GM18870 (cell line): ENCODE results near the gene HERC4.
"Not testable (repeated sequence)": the region's sequence is repeated elsewhere in the genome, so short reads cannot be mapped to it uniquely, and the experiment has no call there.

Experiments
- ATAC-seq: cut with Tn5 transposase; IDR thresholded peaks from one replicate; pipeline ENCODE4 v1.9.1; 2021; ENCODE audit warnings: moderate library complexity; ENCODE audit not compliant: unreplicated experiment

Gene HERC4

DNA sequence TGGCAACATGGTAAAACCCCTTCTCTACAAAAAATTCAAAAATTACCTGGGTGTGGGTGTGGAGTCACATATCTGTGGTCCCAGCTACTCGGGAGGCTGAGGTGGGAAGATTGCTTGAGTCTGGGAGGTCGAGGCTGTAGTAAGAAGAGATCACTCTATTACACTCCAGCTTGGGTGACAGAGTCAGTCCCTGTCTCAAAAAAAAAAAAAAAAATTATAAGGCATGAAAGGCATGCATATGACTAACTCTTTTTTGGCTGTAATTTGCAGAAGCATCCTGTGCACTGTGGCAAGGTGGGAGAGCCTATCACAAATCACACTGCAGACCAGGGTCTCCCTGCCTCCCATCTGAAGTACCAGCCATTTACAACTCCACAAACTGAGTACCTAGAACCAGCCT is 20.1 kb upstream of the HERC4 start:
- no peak for ATAC-seq

GRCh38 chr10:68092512-68092911 is 17.4 kb upstream of the HERC4 start:
- no peak for ATAC-seq

DNA sequence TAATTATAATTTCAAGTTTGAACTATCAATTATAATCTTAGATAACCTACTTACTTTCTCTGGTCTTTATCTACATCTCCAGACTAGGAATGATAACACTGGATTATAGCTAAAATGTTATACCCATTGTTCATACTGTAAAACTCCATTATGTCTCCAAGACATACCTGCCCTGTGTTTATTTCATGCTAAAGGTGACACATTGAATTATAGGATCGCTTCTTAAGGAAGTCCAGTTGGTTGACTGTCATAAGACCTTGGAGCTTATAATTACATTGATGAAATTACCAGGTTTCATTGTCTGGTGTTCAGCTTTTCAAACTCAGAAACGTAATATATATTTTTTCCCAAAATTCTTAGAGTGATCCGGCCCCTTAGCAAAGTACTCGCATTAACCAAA is 15.5 kb upstream of the HERC4 start:
- ATAC-seq = no peak

GRCh38 chr10:68088740-68089139 is 13.7 kb upstream of the HERC4 start:
- peak; percentile 77 for ATAC-seq

DNA sequence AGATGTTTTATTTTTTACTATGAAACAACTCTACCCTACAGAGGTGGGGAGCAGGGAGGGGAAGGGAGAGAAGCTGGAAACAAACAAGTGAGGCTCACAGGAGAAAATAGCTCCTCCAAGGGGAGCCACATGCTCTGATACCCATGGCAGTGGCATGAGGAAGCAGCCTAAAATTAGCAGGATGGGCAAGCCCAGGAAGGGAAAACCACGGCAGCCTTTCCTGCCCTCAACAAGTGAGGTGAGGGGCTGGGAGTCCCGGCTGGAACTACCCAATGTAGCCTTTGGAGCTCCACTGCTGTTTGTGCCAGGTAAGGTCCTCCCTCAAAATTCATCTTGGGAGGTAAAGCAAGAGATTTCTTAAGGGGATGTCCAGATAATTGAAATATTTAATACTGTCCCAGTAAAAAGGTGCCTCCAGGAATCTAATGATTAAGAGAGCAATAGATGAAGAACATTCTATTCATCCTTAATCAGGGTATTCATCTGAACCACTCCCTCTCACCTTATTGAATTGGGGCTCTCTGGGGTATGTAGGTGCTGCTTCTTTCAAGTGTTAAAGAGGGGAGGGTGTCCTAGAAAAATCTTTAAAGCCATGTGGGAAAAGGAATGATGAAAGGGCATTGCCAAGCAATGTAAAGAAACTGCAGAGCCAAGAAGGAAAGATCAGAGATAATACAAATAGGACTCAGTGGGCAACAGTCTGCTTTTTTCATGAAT is 12.8 kb upstream of the HERC4 start:
- no peak for ATAC-seq

DNA sequence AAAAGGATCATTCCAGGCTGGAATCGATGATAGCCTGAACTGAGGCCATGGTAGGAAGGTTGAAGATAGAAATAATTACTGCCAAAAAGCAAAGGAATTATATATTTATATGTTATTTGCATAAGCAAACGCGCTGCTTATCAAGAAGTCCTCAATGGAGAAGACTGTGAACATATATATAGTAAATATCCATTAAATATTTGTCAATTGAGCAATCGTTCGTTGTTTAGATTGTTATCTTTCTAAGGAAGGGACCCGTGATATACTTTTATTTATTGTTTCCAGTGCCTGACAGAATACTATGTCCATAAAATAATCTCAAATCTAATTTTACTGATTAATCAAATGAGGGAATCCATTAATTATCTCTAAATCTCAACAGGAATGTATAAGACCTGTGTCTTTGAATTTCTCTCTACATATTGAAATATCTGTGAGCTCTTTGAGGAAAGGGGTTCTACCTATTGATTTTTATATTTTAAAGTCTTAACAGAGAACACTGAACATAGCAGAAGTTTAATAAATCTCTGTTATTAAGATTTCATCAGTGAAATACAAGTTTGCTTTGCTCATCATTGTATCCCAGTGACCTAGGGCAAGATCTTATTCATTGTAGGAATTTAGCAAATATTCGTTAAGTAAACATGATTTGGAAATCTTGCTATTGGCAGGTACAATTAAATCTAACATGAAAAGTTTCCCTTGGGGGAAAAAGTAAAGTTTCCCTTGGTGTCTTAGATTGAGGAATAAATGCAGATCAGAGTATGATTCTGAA is 12.0 kb upstream of the HERC4 start:
- no peak for ATAC-seq

GRCh38 chr10:68086011-68086410 is 10.9 kb upstream of the HERC4 start:
- ATAC-seq = no peak

- no peak for ATAC-seq
Measured at GRCh38 chr10:68084469-68084868, 9.4 kb upstream of the HERC4 start.

GRCh38 chr10:68083953-68084352 is 8.9 kb upstream of the HERC4 start:
- ATAC-seq = no peak

DNA sequence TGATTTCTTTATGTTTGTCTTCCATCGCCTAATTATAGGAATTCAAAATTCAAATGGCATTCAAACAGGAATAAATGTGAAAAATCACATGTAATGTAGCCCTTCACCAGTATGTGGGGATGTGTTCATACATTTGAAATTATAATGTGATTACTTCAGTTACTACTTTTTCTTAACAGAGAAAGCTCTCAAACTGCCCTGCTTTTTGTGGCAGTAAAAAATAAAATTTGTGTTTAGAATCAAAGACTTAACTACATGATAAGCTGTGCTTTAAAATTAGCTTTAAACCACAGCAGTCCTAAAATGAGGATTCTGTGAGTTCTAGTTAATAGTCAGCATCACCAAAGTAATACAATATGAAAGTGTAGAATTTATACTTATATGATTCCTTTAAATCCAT is 7.8 kb upstream of the HERC4 start:
- ATAC-seq = no peak

DNA sequence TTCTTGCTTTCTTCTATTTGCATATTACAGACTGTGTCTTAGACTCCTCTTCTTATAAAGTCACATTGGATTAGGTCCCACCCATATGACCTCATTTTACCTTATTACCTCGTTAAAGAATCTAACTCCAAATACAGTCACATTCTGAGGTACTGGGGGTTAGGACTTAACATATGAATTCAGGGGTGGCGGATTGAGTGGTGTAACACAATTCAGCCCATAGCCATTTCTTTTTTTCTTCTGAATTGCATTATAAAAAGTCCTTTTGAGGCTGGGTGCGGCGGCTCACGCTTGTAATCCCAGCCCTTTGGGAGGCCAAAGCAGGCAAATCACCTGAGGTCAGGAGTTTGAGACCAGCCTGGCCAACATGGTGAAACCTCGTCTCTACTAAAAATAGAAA is 6.8 kb upstream of the HERC4 start:
- ATAC-seq = no peak

DNA sequence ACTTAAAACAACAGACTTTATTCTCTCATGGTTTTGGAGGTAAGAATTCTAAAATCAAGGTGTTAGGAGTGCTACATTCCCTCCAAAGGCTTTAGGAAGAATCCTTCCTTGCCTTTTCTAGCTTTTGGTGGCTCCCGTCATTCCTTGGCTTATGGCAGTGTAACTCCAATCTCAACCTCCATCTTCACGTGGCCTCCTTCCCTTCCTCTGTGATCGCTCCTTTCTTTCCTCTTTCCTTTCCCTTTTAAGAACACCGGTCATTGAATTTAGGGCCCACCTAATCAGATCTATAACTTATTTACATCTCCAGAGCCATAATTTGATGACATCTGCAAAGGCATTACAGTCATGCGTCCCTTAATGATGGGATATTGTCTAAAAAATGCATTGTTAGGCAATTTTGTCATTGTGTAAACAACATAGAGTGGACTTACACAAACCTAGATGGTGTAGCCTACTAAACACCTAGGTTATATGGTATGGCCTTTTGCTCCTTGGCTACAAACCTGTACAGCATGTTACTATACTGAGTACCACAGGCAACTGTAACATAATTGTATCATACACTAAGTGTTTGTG is 5.9 kb upstream of the HERC4 start:
- no peak for ATAC-seq

GRCh38 chr10:68079434-68079833 is 4.4 kb upstream of the HERC4 start:
- no peak for ATAC-seq

GRCh38 chr10:68077026-68077425 is 1.9 kb upstream of the HERC4 start:
- ATAC-seq = no peak

DNA sequence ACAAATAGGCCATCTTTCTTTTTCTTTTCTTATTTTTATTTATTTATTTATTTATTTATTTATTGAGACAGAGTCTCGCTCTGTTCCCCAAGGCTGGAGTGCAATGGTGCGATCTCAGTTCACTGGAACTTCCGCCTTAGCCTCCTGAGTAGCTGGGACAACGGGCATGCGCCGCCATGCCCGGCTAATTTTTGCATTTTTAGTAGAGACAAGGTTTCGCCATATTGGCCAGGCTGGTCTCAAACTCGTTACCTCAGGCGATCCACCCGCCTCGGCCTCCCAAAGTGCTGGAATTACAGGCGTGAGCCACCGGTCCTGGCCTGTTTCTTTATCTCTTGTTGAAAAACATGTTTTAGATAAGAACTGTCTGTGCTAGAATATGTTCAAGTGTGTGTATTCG is 998 bp upstream of the HERC4 start:
- not testable (repeated sequence) for ATAC-seq

- no peak for ATAC-seq
Measured at GRCh38 chr10:68075550-68076004, 494 bp upstream of the HERC4 start.

DNA sequence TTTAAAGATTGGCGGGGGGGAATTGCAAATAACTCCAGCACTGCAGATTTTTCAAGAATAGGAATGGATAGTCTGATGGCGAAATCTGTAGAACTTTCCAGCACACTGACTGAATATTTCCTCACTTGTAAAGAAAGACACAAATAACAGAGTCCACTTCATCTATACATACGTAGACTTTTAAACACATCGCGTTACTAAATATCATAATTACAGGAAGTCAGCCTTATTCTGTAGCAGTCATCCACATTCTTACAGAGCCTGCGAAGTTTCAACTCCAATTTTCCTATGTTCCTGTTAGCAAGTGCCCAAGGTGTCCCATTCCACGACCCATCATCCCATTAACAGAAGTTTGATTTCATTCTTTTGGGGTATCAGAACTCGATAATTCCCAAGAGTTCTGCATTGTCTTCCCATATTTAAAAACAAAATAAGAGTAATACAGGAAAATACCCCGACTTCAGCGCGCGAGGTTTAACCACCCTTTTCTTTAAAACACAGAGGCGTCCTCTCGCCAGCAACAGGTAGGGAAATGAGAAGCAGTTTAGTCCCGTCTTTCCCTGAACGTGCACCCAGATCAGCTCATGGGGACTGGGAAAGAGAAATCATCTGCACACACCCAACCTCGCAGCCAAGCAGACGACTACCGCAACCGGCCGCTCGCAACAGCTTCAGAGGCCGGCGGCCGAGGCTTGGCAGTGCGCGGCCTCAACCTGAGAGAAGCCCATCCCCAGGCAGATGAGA is 880 bp downstream of the HERC4 start:
- ATAC-seq = no peak

DNA sequence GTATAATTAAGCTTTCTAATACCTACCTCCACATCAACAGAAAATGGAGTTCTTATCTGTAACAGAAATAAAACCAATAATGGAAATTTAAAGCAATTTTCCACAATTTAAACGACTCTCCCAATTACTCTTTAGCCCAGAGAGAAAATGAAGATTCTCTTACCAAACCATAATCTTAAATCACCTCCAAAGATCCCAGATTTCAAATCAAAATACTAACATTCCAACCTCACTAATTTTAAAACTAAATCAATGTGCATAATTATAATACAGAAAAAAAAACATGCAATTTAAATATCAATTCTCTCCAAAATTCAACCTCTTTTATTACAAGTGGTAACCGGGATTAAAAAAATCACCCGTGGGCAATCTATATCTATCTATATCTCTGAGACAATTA is 1.5 kb downstream of the HERC4 start:
- no peak for ATAC-seq

GRCh38 chr10:68067508-68067907 is 7.6 kb downstream of the HERC4 start:
- ATAC-seq = no peak

- no peak for ATAC-seq
Measured at GRCh38 chr10:68067029-68067428, 8.1 kb downstream of the HERC4 start.

DNA sequence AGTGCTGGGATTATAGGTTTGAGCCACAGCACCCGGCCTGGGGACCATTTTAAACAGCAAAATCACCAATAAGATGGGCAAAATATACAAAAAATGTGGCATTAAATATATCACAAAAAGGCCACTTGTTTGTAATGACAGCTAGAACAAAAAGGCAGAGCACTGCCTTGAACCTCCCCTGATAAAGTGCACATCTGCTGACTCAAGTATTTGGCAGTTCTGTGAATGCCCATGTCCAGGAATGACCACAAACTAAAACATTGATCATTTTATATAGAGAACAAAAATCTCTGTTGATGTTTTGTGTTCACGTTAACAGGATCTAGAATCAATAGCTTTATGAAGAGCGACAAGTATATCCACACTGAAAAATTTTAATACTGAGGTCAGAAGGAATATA is 21.5 kb downstream of the HERC4 start:
- no peak for ATAC-seq
